NCI-H2171 (cell line): ENCODE measurements around the gene HYAL3.
A peak's percentile ranks its signal among the peaks of the same experiment; 100 is the strongest.
"Not testable (repeated sequence)": the region's sequence is repeated elsewhere in the genome, so short reads cannot be mapped to it uniquely, and the experiment has no call there.

Experiments
- DNase-seq: peaks from one replicate; lab custom pipeline; 2025; lab: John Stamatoyannopoulos, UW

Gene HYAL3

DNA sequence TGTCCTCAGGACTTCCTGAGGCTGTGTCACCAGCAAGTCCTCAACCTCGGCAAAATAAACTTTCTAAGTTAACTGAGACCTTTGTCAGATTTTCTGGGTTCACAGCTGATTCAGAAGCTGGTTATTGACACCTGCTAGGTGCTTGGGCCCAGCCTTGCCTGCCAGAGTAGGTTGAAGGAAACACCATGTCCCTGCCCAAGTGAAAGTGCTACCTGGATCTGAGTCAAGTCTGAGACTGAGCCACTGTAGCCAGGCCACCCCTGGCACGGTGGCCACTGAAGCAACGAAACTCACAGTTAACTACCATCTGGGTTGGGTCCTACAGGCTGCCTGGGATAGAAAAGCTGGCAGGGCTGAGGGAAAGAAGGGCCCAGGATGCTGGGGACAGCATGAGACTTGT lies 15.1 kb upstream of the HYAL3 start:
- no peak for DNase-seq

DNA sequence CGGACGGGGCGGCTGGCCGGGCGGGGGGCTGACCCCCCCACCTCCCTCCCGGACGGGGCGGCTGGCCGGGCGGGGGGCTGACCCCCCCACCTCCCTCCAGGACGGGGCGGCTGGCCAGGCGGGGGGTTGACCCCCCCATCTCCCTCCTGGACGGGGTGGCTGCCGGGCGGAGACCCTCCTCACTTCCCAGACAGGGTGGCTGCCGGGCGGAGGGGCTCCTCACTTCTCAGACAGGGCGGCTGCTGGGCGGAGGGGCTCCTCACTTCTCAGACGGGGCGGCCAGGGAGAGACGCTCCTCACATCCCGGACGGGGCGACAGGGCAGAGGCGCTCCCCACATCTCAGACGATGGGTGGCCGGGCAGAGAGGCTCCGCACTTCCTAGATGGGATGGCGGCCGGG lies 12.8 kb upstream of the HYAL3 start:
- DNase-seq, result not testable (repeated sequence)

DNA sequence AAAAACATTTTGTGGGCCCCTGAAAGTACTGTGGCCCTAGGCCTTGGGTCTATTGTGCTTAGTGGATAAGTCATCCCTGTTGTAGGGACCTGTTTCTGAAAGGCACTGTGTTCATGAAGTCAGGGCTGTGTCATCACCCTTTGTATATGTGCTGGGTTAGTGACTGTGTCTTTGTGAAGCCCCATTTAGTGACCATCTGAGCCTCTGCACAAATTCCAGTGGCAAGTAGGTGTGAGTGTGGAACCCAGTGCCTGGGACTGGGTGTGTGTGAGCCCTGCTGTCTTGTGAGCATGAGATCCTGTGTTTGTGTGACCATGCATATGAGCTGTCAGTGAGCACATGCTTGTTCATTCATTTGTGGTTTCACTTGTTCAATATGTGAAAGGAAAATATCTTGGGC lies 5.4 kb upstream of the HYAL3 start:
- no peak for DNase-seq

DNA sequence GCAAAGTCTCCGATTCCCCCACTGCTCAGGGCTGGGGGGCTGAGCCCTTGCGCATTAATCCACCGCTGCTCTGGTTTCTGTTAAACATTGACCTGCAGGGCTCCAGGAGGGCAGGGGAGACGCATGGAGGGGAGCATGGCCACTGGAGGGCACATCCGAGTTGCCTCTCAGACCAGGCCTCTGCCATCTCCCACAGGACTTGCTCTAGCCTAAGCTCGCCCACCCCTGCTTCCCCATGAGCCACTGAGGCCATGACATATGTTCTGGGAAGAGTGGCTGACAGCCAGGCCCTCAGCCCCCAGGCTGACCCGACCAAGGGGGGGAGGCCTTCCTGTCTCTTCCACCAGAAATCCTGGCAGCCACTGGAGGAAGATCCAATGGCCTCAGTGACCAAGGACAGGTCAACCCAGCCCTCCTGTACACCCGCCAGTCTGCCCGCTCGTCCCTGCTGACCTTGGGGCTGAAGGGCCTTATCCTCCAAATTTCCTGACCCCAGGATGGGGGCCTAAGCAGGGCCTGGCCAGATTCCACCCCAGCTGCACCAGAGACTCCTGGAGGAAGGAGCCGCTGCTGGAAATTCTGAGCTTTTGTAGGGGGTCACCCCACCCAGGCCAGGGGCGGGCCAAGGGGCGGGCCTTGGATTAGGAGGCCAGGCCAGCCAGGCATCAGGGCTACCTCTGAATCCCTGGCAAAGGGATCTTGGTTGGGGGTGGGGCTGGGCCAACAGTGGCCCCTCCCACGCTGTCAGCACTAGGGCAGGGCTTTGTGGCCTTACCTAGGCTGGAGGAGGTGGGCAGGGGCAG lies 4.0 kb upstream of the HYAL3 start, which contains the start of gene HYAL1:
TSS of gene HYAL1 (minus strand) at position 562 of the 803 bp plus-strand sequence. CDS start 618 bp downstream, outside the sequence.
- DNase-seq, result no peak

DNA sequence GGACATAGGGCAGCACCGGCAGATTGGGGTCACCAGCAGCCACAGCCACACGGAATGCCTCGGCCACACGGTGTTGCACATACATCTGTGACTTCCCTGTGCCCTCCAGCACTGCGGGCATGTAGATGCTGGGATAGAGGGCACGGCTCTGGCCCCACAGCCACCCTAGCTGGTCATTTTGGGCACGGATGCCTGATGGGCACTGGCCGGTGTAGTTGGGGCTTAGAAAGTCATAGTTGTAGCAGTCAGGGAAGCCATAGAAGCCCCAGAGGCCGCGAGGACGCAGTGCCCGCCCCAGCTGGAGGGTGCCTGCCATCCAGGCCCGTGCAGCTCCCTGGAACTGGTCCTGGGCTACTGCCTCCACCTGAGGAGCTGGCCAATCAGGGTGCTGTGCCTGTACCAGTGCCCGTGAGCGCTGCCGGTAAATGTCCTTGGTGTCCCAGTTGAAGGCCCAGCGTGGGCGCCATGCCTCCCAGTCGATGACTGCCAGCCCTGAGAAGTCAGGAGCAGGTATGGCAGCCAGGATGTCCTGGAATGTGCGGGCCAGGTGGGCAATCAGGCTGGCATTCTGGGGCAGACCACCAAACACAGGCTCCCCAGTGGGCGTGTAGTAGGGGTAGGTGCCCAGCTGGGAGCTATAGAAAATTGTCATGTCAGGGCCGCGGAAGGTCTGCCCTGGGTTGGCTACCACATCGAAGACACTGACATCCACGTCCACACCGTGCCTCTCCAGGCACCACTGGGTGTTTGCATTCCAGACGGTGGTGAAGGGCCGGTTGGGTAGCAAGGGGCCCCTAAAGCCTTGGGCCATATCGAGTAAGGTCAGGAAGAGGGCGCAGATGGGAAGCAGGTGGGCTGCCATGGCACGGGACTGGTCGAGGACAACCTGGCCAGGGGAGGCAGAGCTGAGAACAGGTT lies 3.1 kb upstream of the HYAL3 start:
- DNase-seq, result no peak

DNA sequence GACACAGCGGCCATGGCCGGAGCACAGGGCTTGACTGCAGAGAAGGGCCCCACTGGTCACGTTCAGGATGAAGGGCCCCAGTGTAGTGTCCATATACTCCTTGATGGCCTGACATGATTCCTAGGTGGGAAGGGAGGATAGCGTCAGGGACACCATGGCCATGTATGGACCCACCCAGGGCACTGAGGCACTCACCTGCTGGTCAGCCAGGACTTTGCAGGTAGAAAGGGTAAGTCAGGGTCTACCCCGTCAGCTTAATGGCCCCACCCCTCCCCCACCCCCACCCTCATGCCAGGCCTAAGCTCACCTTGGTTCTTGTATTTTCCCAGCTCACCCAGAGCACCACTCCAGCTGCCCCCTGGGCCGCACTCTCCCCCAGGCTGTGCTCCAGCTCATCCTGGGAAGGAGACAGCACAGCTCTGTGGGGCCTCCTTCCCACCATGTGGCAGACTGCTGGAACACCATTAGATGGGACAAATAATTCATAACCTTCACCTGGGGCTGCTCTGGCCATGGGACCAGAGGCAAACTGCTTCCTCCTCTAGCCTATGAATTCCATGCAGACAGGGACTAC lies 1.6 kb upstream of the HYAL3 start:
- no peak for DNase-seq

DNA sequence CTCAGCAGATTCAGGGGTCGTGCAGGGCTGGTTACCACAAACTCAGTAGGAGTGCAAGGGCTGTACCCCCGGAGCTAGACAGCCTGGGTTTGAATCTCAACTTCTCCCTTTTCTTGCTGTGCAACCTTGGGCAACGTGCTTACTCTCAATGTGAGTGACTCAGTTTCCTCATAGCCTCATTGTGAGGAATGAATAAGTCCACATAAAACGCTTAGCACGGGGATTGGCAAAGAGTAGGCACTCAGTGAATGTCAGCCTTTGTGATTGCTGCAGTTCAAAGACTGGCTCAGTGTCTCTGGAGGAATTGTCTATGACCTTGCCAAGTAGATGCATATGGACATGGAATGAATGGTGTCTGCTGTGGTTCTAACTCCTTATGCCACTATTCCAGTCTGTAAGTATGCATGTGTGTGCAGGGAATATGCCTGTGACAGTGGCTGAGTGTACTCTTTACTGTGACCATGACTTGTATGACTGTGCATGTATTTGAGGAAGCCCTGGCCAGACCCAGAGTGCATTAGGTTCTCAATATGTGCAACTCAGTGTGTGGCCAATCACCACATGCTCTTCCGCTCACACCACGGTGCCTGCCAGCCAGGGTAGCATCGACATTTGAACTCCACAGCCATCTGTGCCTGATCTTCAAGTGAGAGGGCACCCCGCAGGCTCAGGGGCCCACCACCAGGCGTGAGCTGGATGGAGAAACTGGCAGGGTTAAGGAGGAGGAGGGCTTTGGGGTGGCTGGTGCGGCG lies 900 bp upstream of the HYAL3 start:
- DNase-seq, result no peak

DNA sequence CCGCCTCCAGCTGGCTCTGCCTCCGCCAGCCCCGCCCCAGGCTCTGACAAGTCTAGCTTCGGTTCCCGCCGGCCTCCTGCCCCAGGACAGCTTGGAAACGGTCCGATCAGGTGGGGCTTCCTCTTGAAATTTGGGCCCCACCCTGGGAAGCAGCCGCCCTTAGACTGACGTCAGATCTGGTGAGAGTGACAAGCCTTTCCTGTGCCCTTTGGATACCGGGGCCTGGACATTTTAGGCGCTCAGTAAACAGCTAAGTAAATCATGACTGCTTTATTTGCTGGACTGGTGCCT lies 378 bp upstream of the HYAL3 start:
- no peak for DNase-seq

DNA sequence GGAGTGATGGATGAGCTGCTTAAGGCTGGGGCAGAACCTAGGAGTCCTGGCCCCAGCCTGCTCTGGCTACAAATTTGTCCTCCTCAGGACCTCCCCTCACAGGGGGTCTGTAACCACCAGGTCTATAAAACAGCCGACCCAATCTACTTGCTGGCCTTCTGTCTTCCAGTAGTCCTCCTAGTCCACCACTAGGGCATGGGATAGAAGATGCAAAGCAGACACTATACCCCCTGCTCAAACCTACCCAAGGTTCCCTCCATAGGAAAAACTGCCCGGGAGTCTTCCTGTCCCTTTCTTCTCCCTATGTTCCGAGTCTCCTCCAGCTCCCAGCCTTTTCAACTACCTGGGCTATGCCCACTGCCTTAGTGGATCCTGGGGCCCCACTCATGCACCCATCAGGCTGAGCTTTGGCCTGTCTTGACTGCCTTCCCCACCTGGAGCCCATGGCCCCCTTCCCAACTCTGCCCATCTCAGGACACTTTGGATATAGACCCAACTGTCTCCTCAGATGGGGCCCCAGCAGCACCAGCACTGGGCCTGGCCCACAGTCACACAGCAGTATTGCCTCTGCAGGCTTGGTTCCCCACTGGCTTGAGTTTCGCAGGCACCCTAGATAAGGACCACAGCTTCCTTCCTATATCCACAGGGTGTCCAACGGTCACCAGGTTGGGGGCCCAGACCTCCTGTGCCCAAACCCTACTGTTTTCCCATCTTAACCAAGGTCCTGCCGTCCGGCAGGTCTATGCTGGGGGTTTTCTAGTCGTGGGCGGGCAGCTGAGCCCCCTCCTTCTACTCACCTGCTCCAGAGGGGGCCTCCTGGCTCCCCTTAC lies 1.1 kb downstream of the HYAL3 start:
- no peak for DNase-seq

DNA sequence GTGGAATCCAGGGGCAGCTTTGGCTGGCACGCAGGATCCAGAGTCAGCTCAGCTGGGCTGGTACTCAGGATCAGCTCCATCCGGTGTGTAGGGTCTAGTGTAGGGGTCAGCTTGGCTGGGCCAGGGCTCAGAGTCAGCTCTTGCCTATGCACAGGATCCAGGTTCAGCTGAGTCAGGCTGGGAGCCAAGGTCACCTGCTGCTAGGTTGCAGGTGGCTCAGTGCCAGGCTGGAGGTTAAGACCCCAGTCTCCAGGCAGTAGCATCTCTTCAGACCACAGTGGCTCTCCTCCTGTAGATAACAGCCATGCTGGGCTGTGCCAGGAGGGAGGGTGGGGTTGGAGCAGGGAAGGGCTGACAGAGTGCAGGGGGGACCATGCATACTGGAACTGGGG lies 1.8 kb downstream of the HYAL3 start:
- no peak for DNase-seq

DNA sequence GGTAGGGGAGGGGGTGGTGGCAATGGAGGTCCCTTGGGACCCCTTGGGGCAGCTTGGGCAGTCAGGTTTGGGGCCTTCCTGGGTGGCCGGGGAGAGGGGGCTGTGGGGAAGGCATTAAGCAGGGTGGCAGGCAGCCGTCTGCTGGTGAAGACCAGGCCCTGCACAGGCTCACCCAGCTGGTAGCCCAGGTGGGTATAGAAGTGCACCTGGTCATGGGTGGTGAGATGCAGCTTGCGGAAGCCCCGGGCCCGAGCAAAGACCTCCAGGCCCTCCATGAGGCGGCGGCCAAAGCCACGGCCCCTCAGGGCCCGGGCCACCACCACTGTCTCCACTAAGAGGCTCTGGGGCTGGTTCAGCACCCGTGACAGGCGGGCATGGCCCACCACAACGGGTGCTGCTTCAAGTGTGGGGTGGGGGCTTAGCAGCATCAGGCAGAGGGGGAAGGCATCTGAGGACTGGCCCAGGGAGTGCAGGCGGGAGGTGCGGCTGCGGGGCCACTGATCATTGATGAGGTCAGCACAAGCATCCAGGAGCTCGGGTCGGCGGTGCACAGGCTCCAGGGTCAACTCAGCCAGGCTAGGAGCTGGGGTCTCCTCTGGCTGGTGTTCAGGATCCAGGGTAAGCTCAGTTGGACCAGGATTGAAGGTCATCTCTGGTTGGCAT lies 2.4 kb downstream of the HYAL3 start:
- no peak for DNase-seq

DNA sequence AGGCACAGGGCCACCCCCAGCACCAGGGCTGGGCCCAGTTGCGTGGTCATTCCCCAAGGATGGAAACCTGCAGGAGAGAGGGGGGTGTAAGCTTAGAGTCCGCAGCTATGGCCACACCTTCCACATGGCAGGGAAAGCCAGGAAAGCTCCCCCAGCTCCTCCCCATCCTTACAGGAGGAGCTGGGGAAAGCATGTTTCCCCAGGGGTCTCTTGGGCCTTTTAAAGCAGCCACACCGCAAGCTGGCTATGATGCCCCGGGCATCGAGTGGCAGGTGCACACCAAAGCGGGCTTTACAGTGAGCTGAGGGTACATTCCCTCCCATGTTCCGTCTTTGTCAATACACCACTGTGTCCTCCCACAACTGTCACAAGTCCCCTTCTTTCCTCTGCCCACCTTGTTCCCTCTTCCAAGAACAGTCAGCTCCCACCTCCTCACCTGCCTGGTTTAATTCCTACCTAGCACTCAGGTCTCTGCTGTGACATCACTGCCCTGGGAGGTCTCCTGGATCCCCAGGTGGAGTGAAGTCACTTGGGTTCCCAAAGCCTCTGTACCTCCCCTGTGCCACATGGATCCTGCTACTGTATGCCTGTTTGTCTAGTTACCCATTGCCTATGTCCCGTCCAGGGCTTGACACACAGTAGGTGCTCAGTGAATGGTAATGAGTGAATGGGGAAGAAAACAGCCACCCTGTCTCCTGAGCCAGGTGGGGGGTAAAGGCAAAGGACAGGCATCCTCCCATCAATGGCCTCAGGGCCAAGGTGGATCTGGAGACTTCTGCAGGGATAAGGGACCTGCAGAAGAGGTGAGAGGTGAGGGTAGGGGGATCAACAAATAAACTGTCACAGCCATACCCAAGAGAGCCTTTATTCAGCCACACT lies 3.4 kb downstream of the HYAL3 start:
- DNase-seq, result no peak

DNA sequence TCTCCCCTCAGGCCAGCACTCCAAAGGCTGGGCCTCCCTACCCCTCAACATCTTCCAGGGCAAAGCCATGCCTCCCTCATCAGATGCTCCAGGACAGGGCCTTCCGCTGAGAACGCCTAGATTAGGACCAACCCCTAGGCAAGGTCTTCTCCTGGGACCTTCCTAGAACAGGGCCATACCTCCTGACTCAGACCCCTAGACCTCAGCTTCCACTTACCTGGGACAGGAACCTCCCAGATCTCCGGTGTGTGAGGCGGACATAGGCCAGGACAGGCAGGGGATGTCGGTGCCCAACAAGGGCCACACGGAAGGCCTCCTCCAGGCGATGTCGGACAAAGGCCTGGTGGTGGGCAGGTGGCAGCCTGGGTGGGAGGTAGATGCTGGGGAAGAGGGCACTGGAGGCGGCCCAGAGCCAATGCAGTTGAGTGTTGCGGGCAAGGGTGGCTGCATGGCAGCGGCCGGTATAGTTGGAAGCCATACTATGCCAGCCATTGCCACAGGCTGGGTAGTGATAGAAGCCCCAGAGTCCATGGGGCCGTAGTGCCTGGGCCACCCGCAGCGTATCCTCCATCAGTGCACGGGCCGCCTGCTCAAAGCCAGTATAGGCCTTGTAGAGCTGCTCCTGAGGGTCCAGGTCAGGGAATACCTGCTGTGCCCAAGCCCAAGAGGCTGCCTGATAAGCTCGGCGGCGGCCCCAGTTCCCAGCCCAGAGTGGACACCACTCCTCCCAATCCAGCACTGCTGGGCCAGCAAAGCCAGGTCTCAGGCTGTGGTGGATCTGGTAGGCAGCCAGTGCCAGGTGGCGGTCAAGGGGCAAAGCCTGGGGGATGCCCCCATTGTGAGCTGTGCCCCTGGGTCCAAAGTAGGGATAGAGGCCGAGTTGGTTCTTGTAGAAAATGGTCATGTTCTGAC lies 4.5 kb downstream of the HYAL3 start:
- no peak for DNase-seq

DNA sequence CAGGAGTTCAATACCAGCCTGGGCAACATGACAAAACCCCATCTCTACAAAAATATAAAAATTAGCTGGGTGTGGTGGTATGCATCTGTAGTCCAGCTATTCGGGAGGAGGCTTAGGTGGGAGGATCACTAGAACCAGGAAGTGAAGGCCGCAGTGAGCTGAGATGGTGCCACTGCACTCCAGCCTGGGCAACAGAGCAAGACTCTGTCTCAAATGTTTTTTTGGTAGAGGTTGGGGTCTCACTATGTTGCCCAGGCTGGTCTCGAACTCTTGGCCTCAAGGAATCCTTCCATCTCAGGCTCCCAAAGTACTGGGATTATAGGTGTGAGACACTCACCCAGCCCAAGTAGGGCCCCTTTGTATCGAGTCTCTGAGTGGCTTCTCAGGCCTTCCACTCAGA lies 5.1 kb downstream of the HYAL3 start:
- no peak for DNase-seq

DNA sequence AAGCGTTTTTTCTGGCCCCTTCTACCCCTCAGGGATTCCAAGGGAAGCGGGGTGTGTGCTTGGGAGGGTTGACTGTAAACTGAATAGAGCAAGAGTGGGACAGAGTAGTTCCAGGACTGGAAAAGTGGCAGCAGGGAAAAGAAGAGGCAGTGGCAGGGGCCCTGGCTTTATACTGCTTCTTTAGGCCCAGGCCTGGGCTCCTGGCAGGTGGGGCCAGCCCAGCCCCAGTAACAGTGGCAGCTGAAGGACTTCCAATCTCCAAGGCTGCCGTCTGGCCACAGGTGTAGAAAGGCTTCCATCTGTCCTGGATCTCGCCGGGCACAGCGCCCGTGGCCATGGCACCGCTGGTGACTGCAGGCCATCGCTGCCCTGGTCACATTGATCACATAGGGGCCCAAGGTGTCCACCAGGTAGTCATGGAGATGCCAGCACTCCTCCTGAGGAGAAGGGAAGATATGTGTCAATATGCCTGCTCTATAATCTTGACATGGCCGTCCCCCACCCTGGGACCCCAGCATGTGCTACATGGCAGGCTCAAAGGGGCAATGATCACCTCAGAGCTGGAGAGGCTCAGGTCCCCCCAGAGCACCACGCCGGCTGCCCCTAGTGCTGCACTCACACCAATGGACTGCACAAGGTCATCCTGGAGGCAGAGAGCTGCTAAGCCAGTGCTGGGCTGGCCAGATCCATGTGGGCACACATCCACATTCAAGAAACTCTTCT lies 6.0 kb downstream of the HYAL3 start:
- DNase-seq, result no peak

DNA sequence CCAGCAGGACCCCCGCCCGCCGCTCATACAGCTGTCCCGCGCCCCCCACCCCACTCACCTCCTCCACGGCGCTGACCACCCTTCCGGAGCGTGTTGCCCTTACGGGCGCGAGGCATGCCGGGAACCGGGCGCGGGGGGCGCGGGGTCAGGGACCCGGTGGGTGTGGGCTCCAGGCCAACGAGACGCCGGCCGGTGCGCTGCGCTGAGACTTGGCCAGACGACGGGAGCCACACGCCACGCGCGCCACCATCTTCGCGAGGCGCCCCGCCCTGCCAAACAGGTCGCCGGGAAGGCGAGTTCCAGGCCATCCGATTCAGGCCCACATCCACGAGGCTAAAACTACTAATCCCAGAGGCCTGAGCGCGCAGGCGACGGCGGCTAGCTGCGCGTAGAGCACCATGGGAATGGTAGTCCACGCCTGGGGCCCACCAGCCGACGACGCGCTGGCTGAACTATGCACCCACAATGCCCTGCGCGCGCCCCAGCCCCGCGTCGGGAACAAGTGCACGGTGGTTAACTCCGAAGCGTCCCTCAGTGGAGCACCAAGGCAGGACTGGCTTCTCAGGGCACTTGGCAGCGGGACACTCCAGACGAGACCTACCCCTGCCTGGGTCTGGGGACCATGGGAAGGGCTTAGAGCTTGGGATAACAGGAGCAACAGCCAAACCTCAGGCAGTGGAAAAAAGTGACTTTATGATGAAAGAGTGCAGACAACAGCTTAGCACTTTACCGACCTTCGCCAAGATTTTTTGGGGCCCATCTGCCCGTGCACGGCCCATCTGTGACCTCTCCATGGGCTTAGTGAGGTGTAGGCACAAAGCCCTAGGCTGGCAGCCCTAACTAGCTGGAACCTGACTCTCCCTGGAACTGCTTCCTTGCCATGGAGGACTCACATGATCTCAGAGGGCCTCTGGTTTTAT lies 6.8 kb downstream of the HYAL3 start, which contains the start of gene IFRD2:
TSS of gene IFRD2 (minus strand) at position 271 of the 920 bp plus-strand sequence. CDS start at position 116, 155 bp downstream.
- peak; percentile 82 for DNase-seq

DNA sequence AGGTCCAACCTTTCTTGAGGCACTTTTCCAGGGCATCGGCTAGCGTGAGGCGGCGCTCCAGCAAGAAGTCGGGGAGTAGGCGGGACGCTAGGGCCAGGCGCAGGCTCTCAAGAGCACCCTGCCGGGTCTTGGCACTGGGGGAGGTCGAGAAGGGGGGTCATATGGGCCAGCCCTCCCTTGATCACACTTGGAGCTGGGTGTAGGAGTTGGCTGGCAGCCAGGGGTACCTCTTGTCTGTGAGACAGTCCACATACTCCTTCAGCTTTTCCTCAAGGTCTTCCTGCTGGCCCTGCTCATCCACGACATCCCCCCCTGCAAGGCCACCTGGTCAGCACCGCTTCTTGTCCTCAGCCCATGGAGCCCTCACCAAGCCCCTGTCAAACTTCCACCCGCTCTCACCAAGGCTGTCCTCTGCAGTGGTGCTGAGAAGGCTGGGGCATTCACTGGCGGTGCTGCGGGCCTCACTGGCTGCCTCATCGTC lies 9.0 kb downstream of the HYAL3 start:
- DNase-seq, result no peak
